Liver (tissue), 9 donors: ENCODE results near the gene TNFRSF13B. TPM values are rescaled to one million over a fixed set of nuclear protein-coding genes. Genes with fewer than 3 reads are reported as not detected.
"Not testable (repeated sequence)": the region's sequence is repeated elsewhere in the genome, so short reads cannot be mapped to it uniquely, and the experiment has no call there.

Source experiments
- DNase-seq: peaks from one replicate; pipeline ENCODE4 v3.0.0-alpha.2; 2017; ENCODE audit warnings: low spot score
- H3K27ac ChIP-seq, 2 donors: one replicate each; pipeline ENCODE4 v1.7.0; 2013; ENCODE audit warnings: inconsistent platforms in 2 of 2, low read length in 2 of 2, control low read depth in 1 of 2, low read depth in 1 of 2, mild to moderate bottlenecking in 1 of 2
- H3K27me3 ChIP-seq, 4 donors: one replicate each; pipeline versions ENCODE4 v1.6.1 to v1.7.0; 2013; ENCODE audit warnings: low read length in 3 of 4, inconsistent platforms in 1 of 4, mild to moderate bottlenecking in 1 of 4, moderate library complexity in 1 of 4; ENCODE audit not compliant: control insufficient read depth in 4 of 4, insufficient read depth in 4 of 4
- H3K36me3 ChIP-seq, 4 donors: one replicate each; pipeline versions ENCODE4 v1.6.1 to v1.7.0; 2013; ENCODE audit warnings: low read length in 3 of 4, mild to moderate bottlenecking in 3 of 4, low read depth in 1 of 4, moderate library complexity in 1 of 4; ENCODE audit not compliant: control insufficient read depth in 4 of 4, insufficient read depth in 3 of 4
- H3K4me1 ChIP-seq, 4 donors: one replicate each; pipeline versions ENCODE4 v1.6.1 to v1.7.0; 2013; ENCODE audit warnings: low read length in 3 of 4, mild to moderate bottlenecking in 3 of 4, moderate library complexity in 1 of 4; ENCODE audit not compliant: control insufficient read depth in 4 of 4, insufficient read depth in 4 of 4
- H3K4me3 ChIP-seq, 3 donors: one replicate each; pipeline versions ENCODE4 v1.6.1 to v1.7.0; 2013; ENCODE audit warnings: low read length in 3 of 3, control low read depth in 1 of 3, low read depth in 1 of 3, mild to moderate bottlenecking in 1 of 3
- H3K9ac ChIP-seq, 2 donors: one replicate each; pipeline ENCODE4 v1.7.0; 2013; ENCODE audit warnings: low read length in 2 of 2, mild to moderate bottlenecking in 2 of 2, moderate library complexity in 2 of 2, control low read depth in 1 of 2, low read depth in 1 of 2
- H3K9me3 ChIP-seq, 4 donors: one replicate each; pipeline versions ENCODE4 v1.6.1 to v1.7.0; 2013; ENCODE audit warnings: low read length in 3 of 4; ENCODE audit not compliant: control insufficient read depth in 4 of 4
- FOXA2 ChIP-seq: IDR thresholded peaks from 2 replicates; pipeline ENCODE4 v1.6.1; 2016; ENCODE audit warnings: antibody characterized with exemption
- HNF4A ChIP-seq, 2 donors: conservative IDR thresholded peaks; 2 replicates each; pipeline ENCODE4 v1.6.1; 2016; ENCODE audit warnings: antibody characterized with exemption in 2 of 2, mild to moderate bottlenecking in 2 of 2
- HNF4G ChIP-seq: IDR thresholded peaks from 2 replicates; pipeline ENCODE4 v1.6.1; 2016; ENCODE audit warnings: antibody characterized with exemption
- JUND ChIP-seq, 2 donors: IDR thresholded peaks; 2 replicates each; pipeline ENCODE4 v1.6.1; 2016; ENCODE audit warnings: antibody characterized with exemption in 2 of 2
- RAD21 ChIP-seq, 2 donors: IDR thresholded peaks; 2 replicates each; pipeline ENCODE4 v1.6.1; 2016; ENCODE audit warnings: antibody characterized with exemption in 2 of 2, mild to moderate bottlenecking in 2 of 2
- RXRA ChIP-seq, 2 donors: IDR thresholded peaks; 2 replicates each; pipeline ENCODE4 v1.6.1; 2017 to 2018; ENCODE audit warnings: antibody characterized with exemption in 2 of 2, mild to moderate bottlenecking in 1 of 2
- SP1 ChIP-seq: IDR thresholded peaks from 2 replicates; pipeline ENCODE4 v1.6.1; 2018; ENCODE audit warnings: antibody characterized with exemption, mild to moderate bottlenecking
- WGBS: extraction: QIAGEN DNeasy Blood & Tissue Kit; methylation state at CpG from one replicate; pipeline ENCODE4 v1.1.7; 2013; 5-methylcytosine and 5-hydroxymethylcytosine counted together
- polyA plus RNA-seq, 2 donors: library from polyadenylated mRNA; stranded (reverse) in 1 of 2; unstranded in 1 of 2; fragments of 200-250 nt in 1 of 2; fragments of >200 nt in 1 of 2; fragmentation: Nextera tagmentation in 1 of 2; extraction: Ambion mirVana in 1 of 2; gene quantifications; one replicate each; pipeline versions ENCODE4 v1.2.1 to v1.2.3, GENCODE V29; 2013 to 2015
- total RNA-seq, 2 donors: library from RNA; depleted of rRNA; stranded (reverse); fragments of >200 nt; gene quantifications; one replicate each; pipeline ENCODE4 v1.2.3, GENCODE V29; 2014
- donor health status: healthy.
- donor health status: healthy.
- donor health status: healthy.
- donor health status: healthy.
- donor health status: healthy.

TNFRSF13B gene
- total and polyA plus RNA-seq, 4 donors = 0.17 to 0.26 TPM; not detected in 2

- not testable (repeated sequence) for H3K4me1 ChIP-seq, H3K27me3 ChIP-seq, H3K9ac ChIP-seq, DNase-seq, H3K9me3 ChIP-seq, H3K4me3 ChIP-seq, H3K36me3 ChIP-seq
- WGBS = 22% methylated on average over 5 of the region's 12 CpGs
- H3K27ac ChIP-seq = peak overlapping the region; percentile 65 to 76
- TF ChIP-seq RXRA (IDR thresholded peaks at IDR 0.05) = peak in 1 of 2 donors; percentile 9
These were observed 38.7 kb upstream of the TNFRSF13B start for GRCh38 chr17:17010545-17011034.

GRCh38 chr17:17009972-17010371 lies 38.1 kb upstream of the TNFRSF13B start:
- 25% methylated on average over 1 of the region's 4 CpGs for WGBS
- not testable (repeated sequence) for H3K27me3 ChIP-seq, H3K9me3 ChIP-seq, DNase-seq, H3K9ac ChIP-seq, H3K36me3 ChIP-seq, H3K4me3 ChIP-seq, H3K4me1 ChIP-seq
- peak overlapping the region in 1 of 2 donors; percentile 36 for H3K27ac ChIP-seq
- peak; percentile 5 for TF ChIP-seq HNF4G
- peak; percentile 25 for TF ChIP-seq SP1
- peak; percentile 42 for TF ChIP-seq FOXA2
- TF ChIP-seq RXRA (IDR thresholded peaks at IDR 0.05) = peak in 1 of 2 donors; percentile 59
- TF ChIP-seq JUND (IDR thresholded peaks at IDR 0.05) = peak in 1 of 2 donors; percentile 15
- peak; percentile 58 to 64 for TF ChIP-seq HNF4A (conservative IDR thresholded peaks at IDR 0.05)
- TF ChIP-seq RAD21 (IDR thresholded peaks at IDR 0.05) = peak; percentile 40 to 51

- WGBS = 90% methylated on average over 10 of the region's 10 CpGs
- H3K9me3 ChIP-seq, H3K27ac ChIP-seq, H3K27me3 ChIP-seq, DNase-seq, H3K36me3 ChIP-seq, H3K4me3 ChIP-seq, H3K4me1 ChIP-seq: not testable (repeated sequence)
- H3K9ac ChIP-seq = peak overlapping the region in 1 of 2 donors; percentile 14
These were observed 36.9 kb upstream of the TNFRSF13B start for GRCh38 chr17:17008621-17009397.

GRCh38 chr17:17007891-17008290 lies 36.0 kb upstream of the TNFRSF13B start:
- not testable (repeated sequence) for H3K9me3 ChIP-seq, H3K4me3 ChIP-seq, H3K27ac ChIP-seq, H3K9ac ChIP-seq, H3K36me3 ChIP-seq, H3K27me3 ChIP-seq, H3K4me1 ChIP-seq, DNase-seq
- WGBS = 75% methylated on average over 4 of the region's 6 CpGs

- H3K9ac ChIP-seq, H3K27ac ChIP-seq, DNase-seq, H3K9me3 ChIP-seq, H3K27me3 ChIP-seq, H3K4me3 ChIP-seq, H3K36me3 ChIP-seq: not testable (repeated sequence)
- peaks cover 4 to 15% (median 9%) of the 10 kb centered on the region in 4 donors for H3K4me1 ChIP-seq
- 77% methylated on average over 13 of the region's 14 CpGs for WGBS
These were observed 33.2 kb upstream of the TNFRSF13B start for GRCh38 chr17:17004997-17005614.
